ENCODE results near the gene SLC6A18. TPM values are rescaled to one million over a fixed set of nuclear protein-coding genes. Genes with fewer than 3 reads are reported as not detected.

SLC6A18 gene
- total and polyA plus RNA-seq, 2 of the 13 experiments (the other 11 are each of a cell fraction or from before 2014, with no cell fraction given): not detected

GRCh38 chr5:1182633-1183423 is 42.4 kb upstream of the SLC6A18 start (continued):
- TF ChIP-seq PAXIP1 (CRISPR knock-in tag; conservative IDR thresholded peaks at IDR 0.05): peak; percentile 87
- peak; percentile 42; the same call in 1 of the 2 replicates for TF ChIP-seq ZNF800 (CRISPR knock-in tag; IDR thresholded peaks at IDR 0.05)
- no peak for TF ChIP-seq FOXP1 (IDR thresholded peaks at IDR 0.05)
- no peak; the same call in 1 of the 2 replicates for TF ChIP-seq FOXP1 (CRISPR knock-in tag; IDR thresholded peaks at IDR 0.05)
- peak; percentile 79 for TF ChIP-seq BORCS8-MEF2B (CRISPR knock-in tag; IDR thresholded peaks at IDR 0.05)
- peak; percentile 23; the same call in 1 of the 2 replicates for TF ChIP-seq HINFP (CRISPR knock-in tag; IDR thresholded peaks at IDR 0.05; ENCODE audit: low read depth)
- peak; percentile 54; the same call in 1 of the 2 replicates for TF ChIP-seq RXRA (CRISPR knock-in tag; IDR thresholded peaks at IDR 0.05)
- peak; percentile 72 for TF ChIP-seq ZFY (CRISPR knock-in tag; IDR thresholded peaks at IDR 0.05)
- peak; percentile 67; the same call in 1 of the 2 replicates for TF ChIP-seq HNF1A (IDR thresholded peaks at IDR 0.05; ENCODE audit: low read depth)
- TF ChIP-seq HNF1A (CRISPR knock-in tag; IDR thresholded peaks at IDR 0.05; ENCODE audit: borderline replicate concordance): peak; percentile 78; the same call in 1 of the 2 replicates
- no peak for TF ChIP-seq MLLT10 (CRISPR knock-in tag; IDR thresholded peaks at IDR 0.05)
- peak; percentile 62 for TF ChIP-seq ZNF547 (CRISPR knock-in tag; IDR thresholded peaks at IDR 0.05)
- peak in 1 of 2 experiments; percentile 43; a peak in 2 of 4 replicates for TF ChIP-seq HMGXB4 (CRISPR knock-in tag; IDR thresholded peaks at IDR 0.05; ENCODE audit: borderline replicate concordance in 1 of 2, low read depth in 1 of 2)
- TF ChIP-seq PPARG (CRISPR knock-in tag; conservative IDR thresholded peaks at IDR 0.05): peak; percentile 63; the same call in 1 of the 2 replicates

Data from HepG2 (cell line).